Activated CD8-positive, alpha-beta memory T cell treated with anti-CD3 and anti-CD28 coated beads for 24 hours (primary cell): Measurements from ENCODE around the gene SLC38A1.

Experiments
- DNase-seq: peaks from one replicate; pipeline ENCODE4 v3.0.0-alpha.2; 2020

The SLC38A1 gene

DNA sequence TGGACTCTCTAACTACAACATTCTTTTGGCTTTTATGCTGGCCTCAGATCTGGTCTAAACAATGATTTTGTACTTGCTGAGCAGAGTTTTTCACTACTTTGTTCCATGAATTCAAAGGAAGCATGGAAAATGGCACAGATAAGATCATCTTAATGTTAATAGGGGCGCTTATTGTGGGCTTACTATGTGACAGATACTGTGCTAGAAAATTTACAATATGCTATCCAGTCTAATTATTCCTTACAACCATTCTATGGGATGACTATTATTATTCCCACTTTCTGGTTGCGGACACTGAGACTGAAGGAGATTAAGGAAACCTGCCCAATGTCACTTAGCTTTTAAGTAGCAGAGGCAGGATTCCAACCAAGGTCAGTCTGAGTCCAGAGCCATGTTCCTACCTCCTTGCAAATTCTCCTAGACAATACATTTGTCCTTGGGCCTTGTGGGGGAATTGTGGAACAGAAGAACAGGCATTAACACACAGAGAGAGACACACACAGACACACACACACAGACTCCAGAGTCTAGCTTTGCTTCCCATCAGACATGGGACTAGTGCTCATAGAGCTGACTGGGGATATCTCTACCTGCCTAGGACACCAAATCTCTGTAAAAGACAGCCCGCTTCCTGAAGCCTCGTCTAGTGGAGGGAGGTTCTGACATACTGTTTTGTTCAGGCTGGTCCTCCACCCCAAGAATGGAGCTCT, 107.7 kb downstream of the SLC38A1 start:
- no peak for DNase-seq

- DNase-seq = no peak
Observed at GRCh38 chr12:46160101-46160980, 108.5 kb downstream of the SLC38A1 start.

GRCh38 chr12:46159309-46159901, 109.4 kb downstream of the SLC38A1 start:
- no peak for DNase-seq

DNA sequence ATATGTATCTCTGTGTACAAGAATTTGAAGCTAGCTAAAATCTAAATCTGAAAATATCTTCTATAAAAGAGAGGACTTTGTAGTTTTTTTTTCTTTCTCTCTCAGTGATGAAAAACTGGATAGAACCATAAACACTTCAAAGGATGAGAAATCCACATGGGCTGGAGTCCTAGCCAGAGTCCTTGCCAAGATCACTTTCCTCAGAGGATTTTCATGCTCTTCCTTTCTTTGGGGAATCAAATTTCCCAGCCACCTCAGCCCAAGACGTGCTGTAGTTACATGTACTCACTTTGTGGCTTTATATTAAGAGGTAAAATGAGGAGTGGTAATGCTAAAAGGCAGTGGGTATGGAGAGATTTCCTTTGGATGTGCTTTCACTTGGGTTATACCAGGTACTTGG, 110.3 kb downstream of the SLC38A1 start:
- no peak for DNase-seq

- DNase-seq = no peak
Observed at GRCh38 chr12:46154221-46154985, 114.4 kb downstream of the SLC38A1 start.

DNA sequence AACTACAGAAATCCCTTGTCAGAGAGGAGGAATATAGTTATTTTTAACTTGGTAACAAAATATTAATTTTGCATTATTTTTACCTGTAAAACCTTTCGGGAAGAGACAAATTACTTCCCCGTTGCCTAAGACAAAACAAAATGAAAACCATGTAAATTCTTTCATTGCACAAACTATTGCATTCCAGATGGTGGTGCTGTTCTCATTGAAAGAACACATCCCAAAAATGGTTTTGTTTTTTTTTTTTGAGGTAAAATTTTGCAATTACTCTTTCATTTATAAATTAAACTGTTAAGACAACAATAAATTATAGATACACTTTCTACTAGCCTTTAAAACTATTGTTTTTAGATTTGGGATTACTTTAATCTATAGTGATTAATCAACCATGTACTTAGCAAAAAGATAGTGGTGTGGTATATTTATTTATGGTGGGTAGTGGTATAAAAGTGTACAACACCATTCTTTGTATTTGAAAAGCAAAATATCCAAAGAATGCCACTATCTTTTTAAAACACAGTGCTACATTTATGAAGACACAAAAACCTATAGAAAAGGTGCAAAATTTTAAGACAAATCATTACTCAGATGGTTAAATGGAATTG, 115.5 kb downstream of the SLC38A1 start:
- no peak for DNase-seq

- no peak for DNase-seq
Observed at GRCh38 chr12:46152456-46152855, 116.4 kb downstream of the SLC38A1 start.

GRCh38 chr12:46150735-46151134, 118.1 kb downstream of the SLC38A1 start:
- no peak for DNase-seq

- DNase-seq = no peak
Observed at GRCh38 chr12:46149905-46150304, 118.9 kb downstream of the SLC38A1 start.

GRCh38 chr12:46149079-46149464, 119.8 kb downstream of the SLC38A1 start:
- DNase-seq = no peak

GRCh38 chr12:46148327-46149078, 120.3 kb downstream of the SLC38A1 start:
- DNase-seq = no peak

- DNase-seq = no peak
Observed at GRCh38 chr12:46147144-46147543, 121.7 kb downstream of the SLC38A1 start.

DNA sequence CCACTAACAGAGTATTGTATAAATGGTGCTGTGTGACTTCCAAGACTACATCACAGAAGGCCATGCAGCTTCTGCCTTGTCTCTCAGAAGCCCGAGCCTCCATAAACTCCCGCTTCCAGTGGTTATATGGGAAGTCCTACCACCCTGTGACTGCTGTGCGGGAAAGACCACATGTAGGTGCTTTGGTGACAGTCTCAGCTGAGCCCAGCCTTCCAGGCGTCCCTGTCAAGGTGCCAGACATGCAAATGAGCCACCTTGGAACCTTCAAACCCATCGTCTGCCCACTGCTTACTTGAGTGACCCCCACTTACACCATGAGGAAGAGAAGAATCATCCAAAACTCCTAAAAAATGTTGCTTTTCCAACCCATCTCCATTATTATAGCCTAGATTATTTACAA, 123.0 kb downstream of the SLC38A1 start:
- no peak for DNase-seq

GRCh38 chr12:46144433-46144832, 124.4 kb downstream of the SLC38A1 start:
- DNase-seq = no peak

DNA sequence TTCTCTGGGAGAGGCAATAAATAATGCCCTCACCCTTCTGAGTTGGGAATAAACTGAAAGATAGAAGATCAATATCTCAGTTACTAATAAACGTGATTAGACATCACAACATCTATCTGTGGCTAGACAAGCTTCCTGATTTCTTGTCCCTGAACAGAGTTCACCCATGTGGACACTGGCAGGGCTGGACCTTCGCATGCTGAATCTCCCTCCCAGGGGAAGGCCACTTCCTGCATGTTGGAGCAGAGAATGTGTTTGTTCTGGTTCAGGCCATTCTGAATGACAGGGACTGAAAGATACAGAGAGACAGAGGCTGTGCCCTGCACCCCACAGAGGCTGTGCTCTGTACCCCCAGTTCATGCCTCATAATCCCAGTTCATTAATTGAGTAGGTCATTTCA, 132.6 kb downstream of the SLC38A1 start:
- no peak for DNase-seq

DNA sequence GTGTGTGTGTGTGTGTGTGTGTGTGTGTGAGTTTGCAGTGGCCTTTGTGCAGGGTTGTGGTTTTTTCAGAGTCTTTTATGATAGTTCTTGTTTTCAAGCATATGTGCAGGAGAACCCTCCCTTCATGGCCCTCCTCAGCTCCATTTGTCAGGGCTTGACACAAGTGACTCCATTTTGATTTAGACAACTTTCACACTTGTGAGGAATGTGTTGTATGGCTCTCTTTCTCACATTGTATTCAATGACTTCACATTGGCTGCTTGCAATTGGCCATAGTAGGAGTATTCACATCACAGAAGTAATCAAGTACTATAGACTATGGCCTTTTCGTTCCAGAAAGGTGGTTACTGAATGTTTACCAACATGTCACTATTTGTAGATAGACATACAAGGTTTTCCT, 133.1 kb downstream of the SLC38A1 start:
- DNase-seq = no peak

DNA sequence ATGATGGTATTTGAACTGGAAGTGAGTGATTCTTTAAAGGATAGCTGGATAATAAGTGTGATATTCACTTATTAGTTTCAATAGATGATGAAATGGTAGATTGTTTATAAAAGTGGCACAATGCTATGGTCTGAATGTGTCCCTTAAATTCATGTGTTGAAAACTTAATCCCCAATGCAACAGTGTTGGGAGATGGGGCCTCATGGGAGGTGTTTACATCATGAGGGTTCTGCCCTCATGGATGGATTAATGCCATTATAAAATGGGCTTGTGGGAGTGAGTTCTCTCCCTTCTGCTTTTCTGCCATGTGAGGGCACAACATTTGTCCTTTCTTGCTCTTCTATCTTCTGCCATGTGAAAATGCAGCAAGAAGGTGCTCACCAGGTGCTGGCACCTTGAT, 134.0 kb downstream of the SLC38A1 start:
- DNase-seq = no peak

- no peak for DNase-seq
Observed at GRCh38 chr12:46134205-46134811, 134.5 kb downstream of the SLC38A1 start.

DNA sequence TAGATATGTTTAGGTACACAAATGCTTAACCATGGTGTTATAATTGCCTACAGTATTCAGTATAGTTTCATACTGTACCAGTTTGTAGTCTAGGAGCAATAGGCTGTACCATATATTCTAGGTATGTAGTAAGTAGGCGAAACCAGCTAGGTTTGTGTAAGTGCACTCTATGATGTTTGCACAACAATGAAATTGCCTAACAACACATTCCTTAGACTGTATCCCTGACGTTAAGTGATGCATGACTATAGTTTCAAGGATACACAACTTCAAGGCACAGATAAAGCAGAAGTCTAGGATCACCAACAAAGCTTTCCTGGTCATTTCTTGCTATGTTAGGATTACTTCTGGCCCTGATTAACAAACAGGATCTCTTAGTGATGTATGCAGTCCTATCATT, 135.1 kb downstream of the SLC38A1 start:
- DNase-seq = no peak
